ENCODE results near the gene NUDT14. TPM values are rescaled to one million over a fixed set of nuclear protein-coding genes. Genes with fewer than 3 reads are reported as not detected.

NUDT14 gene
- total RNA-seq, 1 donor from 2014 or later, result 5.5 TPM

GRCh38 chr14:105155071-105155651, 26.0 kb downstream of the NUDT14 start:
- no peaks in the 10 kb centered on the region for H3K4me1 Mint-ChIP-seq
- no peaks in the 10 kb centered on the region for H3K27me3 Mint-ChIP-seq (ENCODE audit: insufficient read depth, low read depth)
- no peak overlapping the region for H3K9ac ChIP-seq
- no peak overlapping the region for H3K4me3 Mint-ChIP-seq
- no peak overlapping the region for H3K27ac ChIP-seq
- no peak overlapping the region for H2AFZ ChIP-seq (replicated peaks)
- no peak overlapping the region for H3K27ac Mint-ChIP-seq
- H3K9me3 Mint-ChIP-seq, result no peaks in the 10 kb centered on the region
- H3K36me3 Mint-ChIP-seq, result no peaks in the 10 kb centered on the region
- H3K79me2 ChIP-seq (ENCODE audit: low read depth), result no peaks in the 10 kb centered on the region
- no peak overlapping the region for H3K4me2 ChIP-seq
- peaks cover 9% of the 10 kb centered on the region for H3K4me1 ChIP-seq
- TF ChIP-seq CTCF (IDR thresholded peaks at IDR 0.05) (no peak), EZH2phosphoT487 (IDR thresholded peaks at IDR 0.05) (no peak), EZH2 (IDR thresholded peaks at IDR 0.05) (no peak)
- no peaks in the 10 kb centered on the region for H3K36me3 ChIP-seq
- H4K20me1 ChIP-seq (ENCODE audit: low read depth), result no peaks in the 10 kb centered on the region
- no peaks in the 10 kb centered on the region for H3F3A ChIP-seq (ENCODE audit: low read depth)
- no peaks in the 10 kb centered on the region for H3K27me3 ChIP-seq
- DNase-seq (ENCODE audit: low spot score), result no peak
- H3K4me3 ChIP-seq, result no peak overlapping the region
- no peaks in the 10 kb centered on the region for H3K9me3 ChIP-seq (ENCODE audit: low read depth)

GRCh38 chr14:105154476-105154871, 26.6 kb downstream of the NUDT14 start:
- H3K4me1 Mint-ChIP-seq, result no peaks in the 10 kb centered on the region

DNA sequence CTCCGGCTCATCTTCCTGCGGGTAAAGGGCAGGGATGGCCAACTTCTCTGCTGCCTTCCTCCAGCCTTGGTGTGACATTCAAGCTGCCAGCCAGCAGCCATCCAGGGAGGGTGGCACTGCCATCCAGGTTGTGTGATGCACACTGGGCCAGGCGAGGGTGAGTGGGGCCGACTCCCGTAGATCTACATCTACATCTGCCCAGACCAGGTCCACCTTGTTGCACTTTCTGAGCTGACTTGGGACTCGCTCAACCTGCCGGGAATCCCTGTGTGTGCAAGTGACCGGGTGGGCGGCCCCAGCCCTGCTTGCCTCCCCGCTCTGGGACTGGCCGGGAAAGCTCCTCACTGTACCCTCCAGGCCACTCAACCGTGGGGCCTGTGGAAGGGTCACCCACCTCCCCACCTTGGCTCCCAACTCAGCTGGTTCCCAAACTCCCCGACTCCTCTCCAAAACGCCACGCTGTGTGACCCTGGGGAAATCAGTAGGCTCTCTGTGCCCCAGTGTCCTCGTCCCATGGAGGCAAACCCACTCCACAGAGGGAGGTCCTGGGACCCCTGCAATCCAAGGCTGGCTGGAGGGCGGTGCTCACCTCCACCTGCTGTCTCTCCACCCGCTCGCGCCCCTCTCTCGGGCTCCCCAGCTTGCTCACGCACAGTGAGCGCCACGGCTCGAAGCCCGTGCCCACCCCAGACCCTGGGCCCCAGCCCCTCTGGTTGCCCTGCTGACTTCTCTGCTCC, 27.2 kb downstream of the NUDT14 start:
- TF ChIP-seq EZH2 (IDR thresholded peaks at IDR 0.05), result no peak
- no peak for TF ChIP-seq CTCF (IDR thresholded peaks at IDR 0.05)
- no peak for TF ChIP-seq EZH2phosphoT487 (IDR thresholded peaks at IDR 0.05)
- no peaks in the 10 kb centered on the region for H3K79me2 ChIP-seq (ENCODE audit: low read depth)
- no peaks in the 10 kb centered on the region for H3K4me1 Mint-ChIP-seq
- H3K27me3 ChIP-seq, result no peaks in the 10 kb centered on the region
- no peaks in the 10 kb centered on the region for H3K36me3 ChIP-seq
- H3K9me3 Mint-ChIP-seq, result no peaks in the 10 kb centered on the region
- no peak overlapping the region for H3K9ac ChIP-seq
- no peak overlapping the region for H3K4me3 ChIP-seq
- H3K4me1 ChIP-seq, result peaks cover 9% of the 10 kb centered on the region
- H2AFZ ChIP-seq (replicated peaks), result no peak overlapping the region
- no peak overlapping the region for H3K4me3 Mint-ChIP-seq
- H3K36me3 Mint-ChIP-seq, result no peaks in the 10 kb centered on the region
- no peak overlapping the region for H3K27ac Mint-ChIP-seq
- DNase-seq (ENCODE audit: low spot score), result no peak
- no peak overlapping the region for H3K27ac ChIP-seq
- H3K4me2 ChIP-seq, result no peak overlapping the region
- H3F3A ChIP-seq (ENCODE audit: low read depth), result no peaks in the 10 kb centered on the region
- no peaks in the 10 kb centered on the region for H3K9me3 ChIP-seq (ENCODE audit: low read depth)
- H4K20me1 ChIP-seq (ENCODE audit: low read depth), result no peaks in the 10 kb centered on the region
- H3K27me3 Mint-ChIP-seq (ENCODE audit: insufficient read depth, low read depth), result no peaks in the 10 kb centered on the region

More at GRCh38 chr14:105154476-105154871, 26.6 kb downstream of the NUDT14 start:
- Mint-ChIP-seq H3K27me3 (ENCODE audit: insufficient read depth, low read depth) (no peaks in the 10 kb centered on the region), H3K4me3 (no peak overlapping the region), H3K9me3 (no peaks in the 10 kb centered on the region), H3K27ac (no peak overlapping the region), H3K36me3 (no peaks in the 10 kb centered on the region)
- Histone ChIP-seq H3K9me3 (ENCODE audit: low read depth) (no peaks in the 10 kb centered on the region), H3K27me3 (no peaks in the 10 kb centered on the region), H3K27ac (no peak overlapping the region), H4K20me1 (ENCODE audit: low read depth) (no peaks in the 10 kb centered on the region), H3K79me2 (ENCODE audit: low read depth) (no peaks in the 10 kb centered on the region), H3F3A (ENCODE audit: low read depth) (no peaks in the 10 kb centered on the region), H3K4me2 (no peak overlapping the region), H3K4me3 (no peak overlapping the region), H3K9ac (no peak overlapping the region), H2AFZ (replicated peaks) (no peak overlapping the region), H3K4me1 (peaks cover 9% of the 10 kb centered on the region), H3K36me3 (no peaks in the 10 kb centered on the region)
- TF ChIP-seq EZH2phosphoT487 (IDR thresholded peaks at IDR 0.05) (no peak), EZH2 (IDR thresholded peaks at IDR 0.05) (no peak), CTCF (IDR thresholded peaks at IDR 0.05) (no peak)
- DNase-seq (ENCODE audit: low spot score), result no peak
